HepG2 (cell line): ENCODE results near the gene LPIN3. TPM values are rescaled to one million over a fixed set of nuclear protein-coding genes. Genes with fewer than 3 reads are reported as not detected.

ENCODE experiments used
- ATAC-seq: fragments of 200-7000 bp; cut with Tn5 transposase; 3 replicates; pipeline ENCODE4 v1.9.1; 2020; ENCODE audit warnings: mild to moderate bottlenecking, moderate library complexity
- BruUV-seq: library from RNA; stranded (reverse); fragments of 400-500 nt; replicated peaks from 2 replicates; lab custom pipeline; 2021; lab: Mats Ljungman, UMichigan
- CTCF ChIA-PET: fragments of 300-600 bp; formaldehyde crosslinking; extraction: SDS; loops from one replicate; lab custom pipeline; 2021; ENCODE audit warnings: low total read pairs, inconsistent platforms, low intra/inter-chr PET ratio; lab: Yijun Ruan, JAX
- POLR2A ChIA-PET: fragments of 350-600 bp; sonication (Branson Sonifier 250); formaldehyde crosslinking; loops from one replicate; lab custom pipeline; 2020; ENCODE audit warnings: antibody characterized with exemption, inconsistent platforms; lab: Yijun Ruan, JAX
- DNase-seq: peaks from one replicate; pipeline ENCODE4 v3.0.0-alpha.2; 2015; ENCODE audit warnings: low spot score
- FAIRE-seq: peaks from 3 replicates; lab custom pipeline; 2011; peaks lifted over from hg19 to GRCh38; lab: Jason Lieb, UNC
- H2AFZ ChIP-seq: one replicate; pipeline ENCODE4 v1.6.1; 2011; ENCODE audit warnings: low read length, inconsistent platforms
- H3K27ac ChIP-seq: fragments of 300-600 bp; 3 replicates; pipeline ENCODE4 v1.8.0; 2011; ENCODE audit warnings: mixed run types, mild to moderate bottlenecking, mixed read lengths, low read length, inconsistent platforms; ENCODE audit not compliant: insufficient read depth; ENCODE audit errors: extremely low read length
- H3K27me3 ChIP-seq, 2 experiments: fragments of 200-600 bp in 1 of 2; 2 replicates in 1 of 2; 3 replicates in 1 of 2; pipeline versions ENCODE4 v1.6.0 to v1.8.0; 2011; ENCODE audit warnings: low read length in 2 of 2, mild to moderate bottlenecking in 2 of 2, moderate library complexity in 2 of 2, inconsistent platforms in 1 of 2; ENCODE audit not compliant: insufficient read depth in 2 of 2, control insufficient read depth in 1 of 2
- H3K36me3 ChIP-seq, 2 experiments: fragments of 200-600 bp in 1 of 2; replicated peaks in 1 of 2; 2 replicates in 1 of 2; 3 replicates in 1 of 2; pipeline versions ENCODE4 v1.5.1 to v1.8.0; 2011; ENCODE audit warnings: low read length in 2 of 2, inconsistent platforms in 1 of 2; ENCODE audit not compliant: insufficient read depth in 2 of 2, control insufficient read depth in 1 of 2
- H3K4me1 ChIP-seq: 2 replicates; pipeline ENCODE4 v1.5.1; 2012; ENCODE audit warnings: low read length, inconsistent platforms; ENCODE audit not compliant: insufficient read depth
- H3K4me2 ChIP-seq: 2 replicates; pipeline ENCODE4 v1.6.0; 2011; ENCODE audit warnings: low read depth, low read length, inconsistent platforms
- H3K4me3 ChIP-seq, 3 experiments: fragments of 200-600 bp in 1 of 3; sonication (generic), shearing (Covaris generic) in 1 of 3; replicated peaks in 1 of 3; 2 replicates each; pipeline ENCODE4 v1.5.1; 2011 to 2016; ENCODE audit warnings: low read length in 3 of 3, inconsistent platforms in 2 of 3, low read depth in 2 of 3, mild to moderate bottlenecking in 2 of 3, control low read depth in 1 of 3, mixed read lengths in 1 of 3; ENCODE audit not compliant: insufficient read depth in 1 of 3
- H3K79me2 ChIP-seq: one replicate; pipeline ENCODE4 v1.6.1; 2011; ENCODE audit warnings: low read length, inconsistent platforms; ENCODE audit not compliant: insufficient read depth
- H3K9ac ChIP-seq: 2 replicates; pipeline ENCODE4 v1.6.0; 2011; ENCODE audit warnings: mild to moderate bottlenecking, low read depth, low read length, inconsistent platforms; ENCODE audit not compliant: insufficient read depth
- H3K9me3 ChIP-seq: 2 replicates; pipeline ENCODE4 v1.5.1; 2012; ENCODE audit warnings: mild to moderate bottlenecking, low read length
- H4K20me1 ChIP-seq: 2 replicates; pipeline ENCODE4 v1.6.0; 2011; ENCODE audit warnings: inconsistent platforms, mild to moderate bottlenecking, low read length, moderate library complexity; ENCODE audit not compliant: insufficient read depth
- CBX1 ChIP-seq: IDR thresholded peaks from one replicate; pipeline ENCODE4 v1.6.1; 2016; ENCODE audit warnings: antibody characterized with exemption, low read depth
- JDP2 ChIP-seq: sonication (generic); formaldehyde crosslinking; IDR thresholded peaks from 2 replicates; pipeline ENCODE4 v1.8.1; 2022; ENCODE audit warnings: missing genetic modification reagents, borderline replicate concordance
- PHF21A ChIP-seq: sonication (generic); formaldehyde crosslinking; IDR thresholded peaks from 2 replicates; pipeline ENCODE4 v1.5.0; 2020; ENCODE audit warnings: mild to moderate bottlenecking, missing genetic modification reagents
- PITX1 ChIP-seq: sonication (generic); formaldehyde crosslinking; IDR thresholded peaks from 2 replicates; pipeline ENCODE4 v1.5.1; 2020; ENCODE audit warnings: mild to moderate bottlenecking, missing genetic modification reagents
- ZNF567 ChIP-seq: sonication (generic); formaldehyde crosslinking; IDR thresholded peaks from 2 replicates; pipeline ENCODE4 v1.8.1; 2023; ENCODE audit warnings: mild to moderate bottlenecking, missing genetic modification reagents, borderline replicate concordance
- ZNF749 ChIP-seq: sonication (generic); formaldehyde crosslinking; IDR thresholded peaks from 2 replicates; pipeline ENCODE4 v1.8.0; 2022; ENCODE audit warnings: mild to moderate bottlenecking, missing genetic modification reagents, moderate library complexity, borderline replicate concordance
- ZNF850 ChIP-seq: sonication (generic); formaldehyde crosslinking; conservative IDR thresholded peaks from 2 replicates; pipeline ENCODE4 v1.9.0; 2021; ENCODE audit warnings: mild to moderate bottlenecking, missing genetic modification reagents
- WGBS: methylation state at CpG from one replicate; pipeline ENCODE4 v1.1.6; 2017; ENCODE audit warnings: low lambda C conversion rate; 5-methylcytosine and 5-hydroxymethylcytosine counted together
- in situ Hi-C: cut with HindIII; loops from 2 replicates; pipeline ENCODE4 v1.10.0; 2017; ENCODE audit warnings: low pct_unique_long_range_greater_than_20kb; ENCODE audit not compliant: extremely low pct_ligation_motif_present
- intact Hi-C: fragments of 100-400 bp; cut with micrococcal nuclease; formaldehyde crosslinking; loops from one replicate; pipeline ENCODE4 v1.10.0; 2022; ENCODE audit not compliant: unreplicated experiment
- polyA plus RNA-seq, 8 experiments: library from polyadenylated mRNA; depleted of rRNA in 3 of 8; stranded (reverse) in 7 of 8; unstranded in 1 of 8; fragments of >200 nt; fragmentation: Illumina TruSeq in 4 of 8; extraction: Trizol in 4 of 8; gene quantifications; 2 replicates each; pipeline versions ENCODE4 v1.2.1 to v1.2.3, GENCODE V29; 2011 to 2016; ENCODE audit warnings: low read depth in 4 of 8, missing spikeins in 1 of 8, mixed read lengths in 1 of 8; ENCODE audit not compliant: insufficient read depth in 1 of 8
- total RNA-seq, 5 experiments: library from RNA; depleted of rRNA; stranded (reverse); fragments of >200 nt; fragmentation: Illumina TruSeq; extraction: Trizol; gene quantifications; 2 replicates each; pipeline ENCODE4 v1.2.3, GENCODE V29; 2016; ENCODE audit warnings: low read depth in 1 of 5
- TF ChIP-seq, protein P1 (sequence below): sonication (generic); formaldehyde crosslinking; IDR thresholded peaks from 2 replicates; pipeline ENCODE4 v1.5.0; 2020; ENCODE audit warnings: mild to moderate bottlenecking, missing genetic modification reagents
- TF ChIP-seq, protein P2 (sequence below): sonication (generic); formaldehyde crosslinking; IDR thresholded peaks from 2 replicates; pipeline ENCODE4 v1.4.0; 2020; ENCODE audit warnings: missing genetic modification reagents, borderline replicate concordance
- TF ChIP-seq, protein P3 (sequence below): sonication (generic); formaldehyde crosslinking; IDR thresholded peaks from 2 replicates; pipeline ENCODE4 v1.4.0; 2020; ENCODE audit warnings: missing genetic modification reagents
- TF ChIP-seq, protein P4 (sequence below): sonication (generic); formaldehyde crosslinking; IDR thresholded peaks from 2 replicates; pipeline ENCODE4 v1.4.0; 2020; ENCODE audit warnings: missing genetic modification reagents, low read depth, mild to moderate bottlenecking, borderline replicate concordance

Gene LPIN3
- total and polyA plus RNA-seq, 2 of the 13 experiments (the other 11 are each of a cell fraction or from before 2014, with no cell fraction given): 14.2 to 28.6 TPM

DNA sequence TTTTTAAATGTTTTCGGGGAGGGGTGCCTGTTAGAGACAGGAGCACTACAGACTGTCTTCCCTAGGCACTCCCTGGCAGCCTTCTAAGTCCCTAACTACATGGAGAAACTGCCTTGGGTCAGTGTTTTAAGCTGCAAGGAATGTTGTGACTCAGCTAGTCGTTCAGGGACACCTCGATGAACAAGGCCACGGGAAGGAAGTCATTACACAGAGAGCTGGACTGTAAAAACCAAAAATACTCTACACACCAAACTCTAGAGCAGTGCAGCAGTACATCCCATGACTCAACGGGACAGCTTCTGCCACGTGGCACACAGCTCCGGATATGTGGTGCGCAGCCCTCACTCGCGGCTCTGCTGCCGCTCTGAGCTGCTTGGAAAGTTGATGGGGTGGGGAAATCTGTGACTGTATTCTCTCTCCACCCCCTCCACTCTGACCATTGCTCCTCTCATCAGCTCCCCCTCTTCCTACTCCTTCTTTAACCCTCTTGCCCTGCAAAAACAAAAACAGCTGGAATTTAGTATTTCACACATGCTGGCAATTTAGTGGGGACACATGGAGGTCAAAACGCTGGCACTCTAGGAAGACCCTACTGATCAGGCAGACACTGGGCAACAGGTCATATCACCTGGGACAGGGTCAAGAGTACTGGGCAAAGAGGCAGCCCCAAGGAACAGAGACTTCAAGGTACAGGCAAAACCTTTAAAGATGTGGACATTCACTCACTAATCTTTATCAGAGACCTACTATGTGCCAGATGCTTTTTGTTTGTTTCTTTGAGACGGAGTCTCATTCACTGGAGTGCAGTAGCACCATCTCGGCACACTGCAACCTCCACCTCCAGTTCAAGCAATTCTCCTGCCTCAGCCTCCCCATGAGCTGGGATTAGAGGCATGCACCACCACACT is 10.9 kb upstream of the LPIN3 start:
- H4K20me1 ChIP-seq: no peaks in the 10 kb centered on the region
- H3K9me3 ChIP-seq: no peaks in the 10 kb centered on the region
- H2AFZ ChIP-seq: peak overlapping the region; percentile 81
- no peaks in the 10 kb centered on the region for H3K36me3 ChIP-seq
- 19% methylated on average over 14 of the region's 14 CpGs for WGBS
- CTCF ChIA-PET: no interaction called here
- H3K27ac ChIP-seq: no peak overlapping the region
- peak; percentile 86 for ATAC-seq
- H3K4me3 ChIP-seq: peak overlapping the region in 2 of 3 experiments; percentile 4 to 49; a peak in 3 of 6 replicates
- in situ Hi-C loops (loop anchor here (10.0 kb wide), 2 partner anchors 85 to 195 kb away; partner anchors contain the start of gene PLCG1), intact Hi-C loops (no loop called here)
- H3K4me1 ChIP-seq: peaks cover 19% of the 10 kb centered on the region
- BruUV-seq: no TSS peak
- peak; percentile 82 for DNase-seq
- peak; percentile 71 for FAIRE-seq
- POLR2A ChIA-PET: interaction anchor here (1.1 to 1.2 kb wide), 4 partner anchors 11 to 65 kb away, joined by 3 to 12 read pairs (median 6); partner anchors contain the start of genes LPIN3 and ZHX3
- peak overlapping the region; percentile 48 for H3K9ac ChIP-seq
- H3K79me2 ChIP-seq: no peaks in the 10 kb centered on the region
- peaks cover 2 to 29% of the 10 kb centered on the region in 2 experiments; a peak in 4 of 5 replicates for H3K27me3 ChIP-seq
- peak overlapping the region; percentile 70 for H3K4me2 ChIP-seq
- TF ChIP-seq PITX1 (no peak), CBX1 (no peak), JDP2 (no peak), ZNF567 (CRISPR knock-in tag) (no peak), ZNF850 (no peak), ZNF749 (CRISPR knock-in tag) (no peak; the same call in 1 of the 2 replicates), PHF21A (no peak)
- TF ChIP-seq, protein P1, sequence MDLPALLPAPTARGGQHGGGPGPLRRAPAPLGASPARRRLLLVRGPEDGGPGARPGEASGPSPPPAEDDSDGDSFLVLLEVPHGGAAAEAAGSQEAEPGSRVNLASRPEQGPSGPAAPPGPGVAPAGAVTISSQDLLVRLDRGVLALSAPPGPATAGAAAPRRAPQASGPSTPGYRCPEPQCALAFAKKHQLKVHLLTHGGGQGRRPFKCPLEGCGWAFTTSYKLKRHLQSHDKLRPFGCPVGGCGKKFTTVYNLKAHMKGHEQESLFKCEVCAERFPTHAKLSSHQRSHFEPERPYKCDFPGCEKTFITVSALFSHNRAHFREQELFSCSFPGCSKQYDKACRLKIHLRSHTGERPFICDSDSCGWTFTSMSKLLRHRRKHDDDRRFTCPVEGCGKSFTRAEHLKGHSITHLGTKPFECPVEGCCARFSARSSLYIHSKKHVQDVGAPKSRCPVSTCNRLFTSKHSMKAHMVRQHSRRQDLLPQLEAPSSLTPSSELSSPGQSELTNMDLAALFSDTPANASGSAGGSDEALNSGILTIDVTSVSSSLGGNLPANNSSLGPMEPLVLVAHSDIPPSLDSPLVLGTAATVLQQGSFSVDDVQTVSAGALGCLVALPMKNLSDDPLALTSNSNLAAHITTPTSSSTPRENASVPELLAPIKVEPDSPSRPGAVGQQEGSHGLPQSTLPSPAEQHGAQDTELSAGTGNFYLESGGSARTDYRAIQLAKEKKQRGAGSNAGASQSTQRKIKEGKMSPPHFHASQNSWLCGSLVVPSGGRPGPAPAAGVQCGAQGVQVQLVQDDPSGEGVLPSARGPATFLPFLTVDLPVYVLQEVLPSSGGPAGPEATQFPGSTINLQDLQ (CRISPR knock-in tag): no peak
- TF ChIP-seq, protein P2, sequence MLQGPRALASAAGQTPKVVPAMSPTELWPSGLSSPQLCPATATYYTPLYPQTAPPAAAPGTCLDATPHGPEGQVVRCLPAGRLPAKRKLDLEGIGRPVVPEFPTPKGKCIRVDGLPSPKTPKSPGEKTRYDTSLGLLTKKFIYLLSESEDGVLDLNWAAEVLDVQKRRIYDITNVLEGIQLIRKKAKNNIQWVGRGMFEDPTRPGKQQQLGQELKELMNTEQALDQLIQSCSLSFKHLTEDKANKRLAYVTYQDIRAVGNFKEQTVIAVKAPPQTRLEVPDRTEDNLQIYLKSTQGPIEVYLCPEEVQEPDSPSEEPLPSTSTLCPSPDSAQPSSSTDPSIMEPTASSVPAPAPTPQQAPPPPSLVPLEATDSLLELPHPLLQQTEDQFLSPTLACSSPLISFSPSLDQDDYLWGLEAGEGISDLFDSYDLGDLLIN (CRISPR knock-in tag): no peak
- TF ChIP-seq, protein P3, sequence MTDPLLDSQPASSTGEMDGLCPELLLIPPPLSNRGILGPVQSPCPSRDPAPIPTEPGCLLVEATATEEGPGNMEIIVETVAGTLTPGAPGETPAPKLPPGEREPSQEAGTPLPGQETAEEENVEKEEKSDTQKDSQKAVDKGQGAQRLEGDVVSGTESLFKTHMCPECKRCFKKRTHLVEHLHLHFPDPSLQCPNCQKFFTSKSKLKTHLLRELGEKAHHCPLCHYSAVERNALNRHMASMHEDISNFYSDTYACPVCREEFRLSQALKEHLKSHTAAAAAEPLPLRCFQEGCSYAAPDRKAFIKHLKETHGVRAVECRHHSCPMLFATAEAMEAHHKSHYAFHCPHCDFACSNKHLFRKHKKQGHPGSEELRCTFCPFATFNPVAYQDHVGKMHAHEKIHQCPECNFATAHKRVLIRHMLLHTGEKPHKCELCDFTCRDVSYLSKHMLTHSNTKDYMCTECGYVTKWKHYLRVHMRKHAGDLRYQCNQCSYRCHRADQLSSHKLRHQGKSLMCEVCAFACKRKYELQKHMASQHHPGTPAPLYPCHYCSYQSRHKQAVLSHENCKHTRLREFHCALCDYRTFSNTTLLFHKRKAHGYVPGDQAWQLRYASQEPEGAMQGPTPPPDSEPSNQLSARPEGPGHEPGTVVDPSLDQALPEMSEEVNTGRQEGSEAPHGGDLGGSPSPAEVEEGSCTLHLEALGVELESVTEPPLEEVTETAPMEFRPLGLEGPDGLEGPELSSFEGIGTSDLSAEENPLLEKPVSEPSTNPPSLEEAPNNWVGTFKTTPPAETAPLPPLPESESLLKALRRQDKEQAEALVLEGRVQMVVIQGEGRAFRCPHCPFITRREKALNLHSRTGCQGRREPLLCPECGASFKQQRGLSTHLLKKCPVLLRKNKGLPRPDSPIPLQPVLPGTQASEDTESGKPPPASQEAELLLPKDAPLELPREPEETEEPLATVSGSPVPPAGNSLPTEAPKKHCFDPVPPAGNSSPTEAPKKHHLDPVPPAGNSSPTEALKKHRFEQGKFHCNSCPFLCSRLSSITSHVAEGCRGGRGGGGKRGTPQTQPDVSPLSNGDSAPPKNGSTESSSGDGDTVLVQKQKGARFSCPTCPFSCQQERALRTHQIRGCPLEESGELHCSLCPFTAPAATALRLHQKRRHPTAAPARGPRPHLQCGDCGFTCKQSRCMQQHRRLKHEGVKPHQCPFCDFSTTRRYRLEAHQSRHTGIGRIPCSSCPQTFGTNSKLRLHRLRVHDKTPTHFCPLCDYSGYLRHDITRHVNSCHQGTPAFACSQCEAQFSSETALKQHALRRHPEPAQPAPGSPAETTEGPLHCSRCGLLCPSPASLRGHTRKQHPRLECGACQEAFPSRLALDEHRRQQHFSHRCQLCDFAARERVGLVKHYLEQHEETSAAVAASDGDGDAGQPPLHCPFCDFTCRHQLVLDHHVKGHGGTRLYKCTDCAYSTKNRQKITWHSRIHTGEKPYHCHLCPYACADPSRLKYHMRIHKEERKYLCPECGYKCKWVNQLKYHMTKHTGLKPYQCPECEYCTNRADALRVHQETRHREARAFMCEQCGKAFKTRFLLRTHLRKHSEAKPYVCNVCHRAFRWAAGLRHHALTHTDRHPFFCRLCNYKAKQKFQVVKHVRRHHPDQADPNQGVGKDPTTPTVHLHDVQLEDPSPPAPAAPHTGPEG (CRISPR knock-in tag): no peak
- TF ChIP-seq, protein P4, sequence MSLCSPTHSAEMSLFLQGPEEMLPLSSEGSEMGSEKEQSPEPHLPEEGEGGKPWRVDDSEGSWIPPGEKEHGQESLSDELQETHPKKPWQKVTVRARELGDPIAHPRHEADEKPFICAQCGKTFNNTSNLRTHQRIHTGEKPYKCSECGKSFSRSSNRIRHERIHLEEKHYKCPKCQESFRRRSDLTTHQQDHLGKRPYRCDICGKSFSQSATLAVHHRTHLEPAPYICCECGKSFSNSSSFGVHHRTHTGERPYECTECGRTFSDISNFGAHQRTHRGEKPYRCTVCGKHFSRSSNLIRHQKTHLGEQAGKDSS (CRISPR knock-in tag): peak; percentile 79; the same call in 1 of the 2 replicates
